HL-60/S4 treated with phorbol 12-myristate 13-acetate at 8.2 ng/mL for 4 days and 3 days (cell line): ENCODE measurements around the gene RTEL1.
"Not testable (repeated sequence)": the region's sequence is repeated elsewhere in the genome, so short reads cannot be mapped to it uniquely, and the experiment has no call there.

Experiments used
- in situ Hi-C: fragments of 300-500 bp; cut with MboI; formaldehyde crosslinking; loops from 2 replicates; pipeline ENCODE4 v1.15.0; 2022; ENCODE audit warnings: low sequenced_read_pairs

Gene RTEL1

DNA sequence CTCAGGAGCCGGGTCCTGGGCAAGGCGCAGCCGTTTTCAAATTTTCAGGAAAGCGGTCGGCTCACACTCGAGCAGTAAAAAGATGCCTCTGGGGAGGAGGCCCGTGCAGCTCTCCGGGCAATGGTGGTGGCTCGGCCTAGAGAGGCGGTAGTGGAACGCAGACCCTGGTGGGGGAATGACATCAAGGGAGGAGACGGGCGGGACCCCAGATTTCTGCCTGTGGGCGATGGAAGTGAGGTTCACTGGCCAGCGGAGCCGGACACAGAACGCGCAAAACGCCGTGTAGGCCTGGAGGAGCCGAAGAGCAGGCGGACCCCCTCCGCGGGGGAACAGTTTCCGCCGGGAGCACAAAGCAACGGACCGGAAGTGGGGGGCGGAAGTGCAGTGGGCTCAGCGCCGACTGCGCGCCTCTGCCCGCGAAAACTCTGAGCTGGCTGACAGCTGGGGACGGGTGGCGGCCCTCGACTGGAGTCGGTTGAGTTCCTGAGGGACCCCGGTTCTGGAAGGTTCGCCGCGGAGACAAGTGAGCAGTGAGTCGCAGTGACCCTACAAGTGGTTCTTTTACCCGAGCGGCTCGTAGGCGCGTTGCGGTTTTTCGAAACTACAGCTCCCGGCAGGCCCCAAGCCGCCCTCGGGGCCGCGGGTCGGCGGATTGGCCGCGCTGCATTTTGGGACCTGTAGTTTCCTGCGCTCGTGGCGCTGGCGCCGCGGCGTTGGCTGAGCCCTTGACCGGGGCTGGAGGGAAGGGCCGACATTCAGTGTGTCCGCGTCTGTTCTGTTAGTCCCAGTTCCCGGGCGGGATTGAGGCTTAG is at the start of gene RTEL1:
TSS of gene RTEL1 (plus strand) at position 376 of the 812 bp plus-strand sequence. CDS start 1,091 bp downstream, outside the sequence.
- in situ Hi-C loops: no loop called here

DNA sequence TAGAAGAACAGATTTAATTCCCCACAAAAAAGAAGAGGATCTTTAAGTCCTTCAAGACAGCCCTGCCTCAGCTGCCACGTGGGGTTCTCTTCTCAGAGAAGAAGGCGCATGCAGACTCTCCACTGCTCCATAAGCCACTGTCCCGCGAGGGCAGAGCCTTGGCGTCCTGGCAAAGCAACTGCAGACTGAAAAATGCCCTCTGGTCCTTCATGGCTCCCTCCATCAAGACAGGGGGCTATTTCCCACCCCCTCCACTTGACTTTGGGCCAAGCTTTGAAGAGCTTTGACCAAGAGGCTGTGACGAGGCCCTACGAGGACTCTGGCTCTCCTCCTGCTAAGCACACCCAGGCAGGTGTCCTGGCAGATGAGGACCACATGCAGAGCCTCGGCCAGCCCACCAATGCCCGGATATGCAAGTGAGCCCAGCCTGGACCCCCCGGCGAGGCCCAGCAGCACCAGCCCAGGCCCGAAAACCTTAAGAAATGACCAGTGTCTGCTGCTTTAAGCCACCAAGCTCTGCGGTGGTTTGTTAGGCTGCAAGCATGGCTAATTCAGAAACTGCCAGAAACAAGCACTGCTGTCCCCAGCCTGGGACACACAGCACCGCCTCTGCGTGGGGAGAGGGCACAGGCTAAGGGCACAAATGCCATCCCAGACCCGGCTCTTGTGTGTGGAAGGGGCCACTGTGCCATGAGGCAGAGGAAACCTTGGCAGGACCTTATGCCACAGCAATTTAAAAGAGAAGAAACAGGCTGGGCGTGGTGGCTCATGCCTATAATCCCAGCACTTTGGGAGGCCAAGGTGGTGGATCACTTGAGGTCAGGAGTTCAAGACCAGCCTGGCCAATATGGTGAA is 47.3 kb upstream of the RTEL1 start:
- in situ Hi-C loops: no loop called here

DNA sequence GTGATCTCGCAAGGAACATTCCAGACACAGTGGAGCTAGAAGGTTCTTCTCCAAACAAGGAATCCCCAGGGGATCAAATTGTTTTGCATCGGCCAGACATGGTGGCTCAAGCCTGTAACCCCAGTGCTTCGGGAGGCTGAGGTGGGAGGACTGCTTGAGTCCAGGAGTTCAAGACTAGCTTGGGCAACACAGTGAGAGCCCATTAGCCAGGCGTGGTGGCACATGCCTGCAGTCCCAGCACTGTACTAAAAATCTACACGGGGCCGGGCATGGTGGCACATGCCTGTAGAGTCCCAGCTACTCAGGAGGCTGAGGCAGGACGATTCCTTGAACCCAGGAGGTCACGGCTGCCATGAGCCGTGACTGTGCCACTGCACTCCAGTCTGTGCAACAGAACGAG is 46.5 kb upstream of the RTEL1 start:
- in situ Hi-C loops: no loop called here

DNA sequence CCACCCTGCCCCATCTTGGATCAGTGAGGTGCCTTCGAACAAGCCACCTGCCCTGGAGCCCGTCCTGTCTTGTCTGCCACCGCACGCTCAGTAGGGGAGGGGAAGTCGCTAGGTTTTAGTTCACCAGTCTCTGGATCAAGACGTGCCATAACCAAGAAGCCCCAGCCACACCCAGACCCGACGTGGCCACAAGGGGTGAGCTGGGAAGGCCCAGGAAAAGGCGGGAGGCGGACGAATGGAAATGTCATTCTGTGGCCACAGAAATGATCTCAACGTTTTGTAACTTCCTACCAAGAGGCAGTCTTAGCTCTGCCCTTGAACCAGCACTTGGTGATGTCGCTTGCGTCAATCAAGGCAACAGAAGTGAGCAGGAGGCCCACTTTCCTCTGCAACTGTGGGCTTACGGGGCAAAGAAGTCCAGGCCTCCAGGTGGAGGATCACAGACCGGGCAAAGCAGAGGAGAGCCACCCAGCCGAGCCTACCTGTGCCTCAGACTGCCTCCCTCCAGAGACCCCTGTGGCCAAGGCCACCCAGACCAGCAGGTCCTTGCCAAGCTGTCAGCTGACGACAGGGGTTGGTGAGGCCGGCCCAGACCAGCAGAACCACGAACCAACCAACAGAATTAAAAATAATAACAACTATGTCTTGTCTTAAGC is 45.7 kb upstream of the RTEL1 start:
- in situ Hi-C loops: no loop called here

DNA sequence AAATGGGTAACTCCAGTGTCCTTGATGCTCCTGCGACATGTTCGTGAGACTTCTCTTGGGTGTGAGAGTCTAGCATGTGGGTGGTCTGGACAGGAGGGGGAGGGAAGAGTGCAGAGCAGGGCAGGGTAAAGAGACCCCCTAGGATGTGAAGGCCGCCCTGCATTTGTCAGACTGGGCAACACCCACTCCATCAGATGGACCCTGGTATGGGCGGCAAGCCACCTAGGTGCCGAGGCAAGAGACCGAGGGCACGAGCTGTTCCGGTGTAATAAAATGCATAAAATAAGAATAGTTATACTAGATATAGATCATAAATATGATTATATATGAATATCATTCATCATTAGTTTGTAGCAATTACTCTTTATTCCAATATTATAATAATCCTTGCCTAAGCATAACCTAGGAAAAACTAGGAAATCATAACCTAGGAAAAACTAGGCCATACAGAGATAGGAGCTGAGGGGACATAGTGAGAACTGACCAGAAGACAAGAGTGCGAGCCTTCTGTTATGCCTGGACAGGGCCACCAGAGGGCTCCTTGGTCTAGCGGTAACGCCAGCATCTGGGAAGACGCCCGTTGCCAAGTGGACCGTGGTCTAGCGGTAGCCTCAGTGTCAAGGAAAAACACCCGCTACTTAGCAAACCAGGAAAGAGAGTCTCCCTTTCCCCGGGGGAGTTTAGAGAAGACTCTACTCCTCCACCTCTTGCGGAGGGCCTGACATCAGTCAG is 44.1 kb upstream of the RTEL1 start:
- in situ Hi-C loops: not testable (repeated sequence)

DNA sequence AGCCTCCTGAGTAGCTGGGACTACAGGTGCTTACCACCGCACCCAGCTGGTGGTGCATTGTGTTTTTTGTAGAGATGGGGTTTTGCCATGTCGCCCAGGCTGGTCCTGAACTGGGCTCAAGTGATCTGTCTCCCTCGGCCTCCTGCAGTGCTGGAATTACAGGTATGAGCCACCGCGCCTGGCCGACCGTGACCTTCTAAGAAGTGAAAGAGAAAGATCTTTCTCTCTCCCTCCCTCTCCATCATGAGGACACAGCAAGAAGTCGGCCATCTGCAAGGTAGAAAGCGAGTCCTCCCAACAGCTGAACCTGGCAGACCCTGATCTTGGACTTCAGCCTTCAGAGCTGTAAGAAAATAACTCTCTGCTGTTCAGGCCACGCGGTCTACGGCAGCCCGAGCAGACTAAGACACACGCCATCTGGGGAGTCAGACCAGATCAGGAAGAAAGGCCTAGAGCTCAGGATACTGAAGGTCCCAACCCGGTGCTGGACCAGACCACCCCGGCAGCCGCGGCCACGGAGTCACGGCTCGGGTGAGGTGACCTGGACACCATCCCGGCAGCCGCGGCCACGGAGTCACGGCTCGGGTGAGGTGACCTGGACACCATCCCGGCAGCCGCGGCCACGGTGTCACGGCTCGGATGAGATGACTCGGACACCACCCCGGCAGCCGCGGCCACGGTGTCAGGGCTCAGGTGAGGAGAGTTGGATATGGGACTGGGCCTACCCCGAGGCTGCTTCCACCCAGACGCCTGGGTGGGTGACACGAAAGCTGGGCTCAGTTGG is 40.8 kb upstream of the RTEL1 start:
- in situ Hi-C loops: no loop called here

GRCh38 chr20:63617876-63618265 is 40.2 kb upstream of the RTEL1 start:
- in situ Hi-C loops: no loop called here

DNA sequence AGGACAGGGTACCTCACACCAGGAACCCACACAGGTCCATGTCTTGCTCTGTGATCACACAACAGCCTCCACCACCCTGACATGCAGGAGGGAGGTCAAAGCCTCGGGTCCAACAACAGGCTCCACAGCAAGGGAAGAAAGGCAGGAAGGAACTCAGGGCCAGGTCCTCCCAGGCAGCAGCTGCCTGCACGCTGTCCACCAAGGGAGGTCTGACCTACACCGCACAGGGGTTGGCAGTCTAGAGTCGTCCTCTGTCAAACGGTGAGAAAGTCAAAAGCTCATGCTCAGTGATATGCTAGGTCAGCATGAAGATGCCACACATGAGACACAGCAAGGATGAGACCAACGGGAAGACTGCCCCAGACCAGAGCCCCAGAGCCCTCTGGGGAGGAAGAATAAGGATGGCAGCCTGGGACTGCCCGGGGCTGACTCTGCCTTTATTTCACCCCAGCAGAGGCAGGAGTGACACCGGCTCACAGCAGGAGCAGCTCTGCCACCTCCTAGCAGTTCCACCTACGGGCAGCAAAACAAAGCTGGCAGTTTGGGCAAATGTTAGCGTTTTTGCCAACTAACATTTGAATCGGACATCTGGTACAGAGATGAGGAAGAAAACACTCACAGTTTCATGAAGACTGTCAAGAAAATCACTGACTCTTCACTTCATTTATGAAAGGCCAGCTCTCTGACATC is 39.7 kb upstream of the RTEL1 start:
- in situ Hi-C loops: no loop called here

DNA sequence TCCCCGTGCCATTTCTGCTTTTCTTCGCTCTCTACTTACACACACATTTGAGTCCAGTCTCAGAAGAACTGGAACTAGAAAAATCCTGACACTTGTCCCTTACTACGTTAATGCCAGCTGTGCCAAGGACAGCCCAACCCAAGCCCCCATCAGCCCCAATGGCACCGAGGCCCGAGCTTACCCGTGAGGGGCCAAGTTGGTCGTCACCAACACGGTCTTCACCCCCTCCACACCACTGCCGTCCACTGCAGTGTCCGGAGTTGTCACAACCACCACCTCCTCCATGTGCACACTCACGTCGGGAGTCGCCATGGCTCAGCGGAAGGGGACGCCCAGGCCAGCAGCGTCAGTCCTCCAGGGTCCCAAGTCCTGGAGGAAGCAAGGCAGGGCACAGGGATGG is 39.0 kb upstream of the RTEL1 start:
- in situ Hi-C loops: no loop called here

- in situ Hi-C loops: no loop called here
These were observed 38.6 kb upstream of the RTEL1 start for GRCh38 chr20:63619505-63619904.

- in situ Hi-C loops: no loop called here
These were observed 37.1 kb upstream of the RTEL1 start for GRCh38 chr20:63620991-63621390.

- in situ Hi-C loops: no loop called here
These were observed 36.0 kb upstream of the RTEL1 start for GRCh38 chr20:63622096-63622495.

- in situ Hi-C loops: no loop called here
These were observed 35.4 kb upstream of the RTEL1 start for GRCh38 chr20:63622732-63623131.

- in situ Hi-C loops: no loop called here
These were observed 33.6 kb upstream of the RTEL1 start for GRCh38 chr20:63624486-63624885.

DNA sequence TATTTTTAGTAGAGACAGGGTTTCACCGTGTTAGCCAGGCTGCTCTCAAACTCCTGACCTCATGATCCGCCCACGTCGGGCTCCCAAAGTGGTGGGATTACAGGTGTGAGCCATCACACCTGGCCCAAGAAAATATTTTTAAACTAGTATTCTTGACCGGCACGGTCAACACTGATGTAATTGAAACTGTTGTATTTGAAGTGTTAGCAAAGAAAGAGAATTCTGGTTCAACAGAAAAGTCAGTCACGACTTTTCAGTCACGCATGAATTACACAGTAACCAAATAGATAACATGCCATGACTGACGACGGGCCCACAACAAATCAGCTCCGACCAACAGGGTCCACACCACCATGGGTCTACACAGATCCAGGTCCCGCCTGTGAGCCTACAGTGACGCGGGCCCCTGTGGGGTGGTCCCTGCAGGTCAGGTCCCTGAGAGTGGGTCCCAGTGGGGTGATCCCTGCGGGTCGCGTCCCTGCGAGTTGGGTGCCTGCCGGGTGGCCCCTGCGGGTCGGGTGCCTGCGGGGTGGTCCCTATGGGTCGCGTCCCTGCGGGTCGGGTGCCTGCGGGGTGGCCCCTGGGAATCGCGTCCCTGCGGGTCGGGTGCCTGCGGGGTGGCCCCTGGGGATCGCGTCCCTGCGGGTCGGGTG is 32.2 kb upstream of the RTEL1 start:
- in situ Hi-C loops: no loop called here

DNA sequence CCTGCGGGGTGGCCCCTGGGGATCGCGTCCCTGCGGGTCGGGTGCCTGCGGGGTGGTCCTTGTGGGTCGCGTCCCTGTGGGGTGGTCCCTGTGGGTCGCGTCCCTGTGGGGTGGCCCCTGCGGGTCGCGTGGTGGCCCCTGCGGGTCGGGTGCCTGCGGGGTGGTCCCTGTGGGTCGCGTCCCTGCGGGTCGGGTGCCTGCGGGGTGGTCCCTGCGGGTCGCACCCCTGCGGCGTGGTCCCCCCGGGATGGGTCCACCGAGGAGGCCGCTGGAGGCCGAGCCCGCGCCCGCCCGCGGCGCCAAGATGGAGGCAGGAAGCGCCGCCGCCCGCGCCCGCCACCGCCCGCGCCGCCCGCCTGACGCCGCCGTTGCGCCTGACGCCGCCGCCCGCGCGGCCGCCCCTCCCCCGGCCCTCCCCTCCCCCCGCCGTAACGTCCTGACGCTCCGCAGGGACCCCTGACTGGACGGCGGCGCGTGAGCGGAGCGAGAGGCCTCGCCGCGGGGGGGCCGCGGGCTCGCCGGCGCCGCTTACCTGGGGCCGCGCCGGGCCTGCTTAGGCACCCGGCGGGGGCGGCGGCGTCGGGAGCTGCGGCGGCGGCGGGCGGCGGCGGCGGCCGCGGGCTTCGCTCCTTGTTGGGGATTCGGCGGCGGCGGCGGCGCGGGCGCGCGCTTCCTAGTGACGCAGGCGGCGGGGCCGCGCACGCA is 31.5 kb upstream of the RTEL1 start, which contains the start of gene GMEB2:
TSS of gene GMEB2 (minus strand) at position 678 of the 705 bp plus-strand sequence. CDS start 7,704 bp downstream, outside the sequence.
- in situ Hi-C loops: no loop called here

- in situ Hi-C loops: no loop called here
These were observed 30.9 kb upstream of the RTEL1 start for GRCh38 chr20:63627129-63627750.

GRCh38 chr20:63627751-63628245 is 30.3 kb upstream of the RTEL1 start:
- in situ Hi-C loops: no loop called here
